ENCODE measurements around the gene SYNGR4. TPM values are rescaled to one million over a fixed set of nuclear protein-coding genes. Genes with fewer than 3 reads are reported as not detected.
"Not testable (repeated sequence)": the region's sequence is repeated elsewhere in the genome, so short reads cannot be mapped to it uniquely, and the experiment has no call there.

The SYNGR4 gene
- under 1 TPM in 1 of 2 experiments, not detected in 1; 0.25 TPM for total RNA-seq

- Mint-ChIP-seq H3K4me1 (peaks cover 13% of the 10 kb centered on the region), H3K27ac (peak within 1 kb of the TSS; percentile 95), H3K36me3 (ENCODE audit: low read depth) (peaks cover 1% of the 10 kb centered on the region), H3K27me3 (no peaks in the 10 kb centered on the region), H3K9me3 (ENCODE audit: low read depth) (no peaks in the 10 kb centered on the region), H3K4me3 (peak within 1 kb of the TSS; percentile 84)
- DNase-seq, result peak; percentile 99
- peak; percentile 90 for ATAC-seq
- intact Hi-C loops (cut with DNase I, micrococcal nuclease), result loop anchor here (1.0 to 10.0 kb wide), 19 partner anchors 27 to 1513 kb away; partner anchors contain the start of genes CYTH2 (in 2 of the 2), GRWD1 (in 2 of the 2), KDELR1 (in 2 of the 2) and AKT1S1 (in 1 of the 2)
- POLR2A ChIA-PET, result interaction anchor here (0.5 to 2.7 kb wide), 13 partner anchors 27 to 1300 kb away, joined by 3 to 10 read pairs (median 4); partner anchors contain the start of genes KDELR1, RPL18 and SPHK2
- CTCF ChIA-PET, result interaction anchor here (0.6 to 2.3 kb wide), 17 partner anchors 14 to 432 kb away, joined by 3 to 17 read pairs (median 4); partner anchors contain the start of genes DBP, GRIN2D and KDELR1
Observed at GRCh38 chr19:48363810-48364597, at the start of gene SYNGR4, which contains the start of gene TMEM143. Gene SYNGR4 (plus strand): TSS chr19:48364367. CDS start chr19:48365843, 1,476 bp downstream. Gene TMEM143 (minus strand): TSS chr19:48363940. CDS start chr19:48363920, 20 bp downstream.

GRCh38 chr19:48315712-48316111, 48.5 kb upstream of the SYNGR4 start:
- Mint-ChIP-seq H3K4me3 (no peak overlapping the region), H3K27me3 (no peaks in the 10 kb centered on the region), H3K9me3 (ENCODE audit: low read depth) (no peaks in the 10 kb centered on the region), H3K27ac (no peak overlapping the region), H3K36me3 (ENCODE audit: low read depth) (no peaks in the 10 kb centered on the region), H3K4me1 (peaks cover 9% of the 10 kb centered on the region)
- ChIA-PET CTCF (interaction anchor here (2.1 kb wide), 1 partner anchor 18 kb away, joined by 17 read pairs; no protein-coding TSS in a partner anchor), POLR2A (no interaction called here)
- no peak for DNase-seq
- intact Hi-C loops (cut with DNase I, micrococcal nuclease), result no loop called here
- no peak for ATAC-seq

- H3K27ac Mint-ChIP-seq; H3K36me3 Mint-ChIP-seq (ENCODE audit: low read depth); H3K27me3 Mint-ChIP-seq; POLR2A ChIA-PET; intact Hi-C loops (cut with DNase I, micrococcal nuclease); DNase-seq; H3K9me3 Mint-ChIP-seq (ENCODE audit: low read depth); ATAC-seq; H3K4me3 Mint-ChIP-seq: not testable (repeated sequence)
- CTCF ChIA-PET, result interaction anchor here (0.6 to 3.1 kb wide), 3 partner anchors 15 to 267 kb away, joined by 3 to 43 read pairs (median 4); no protein-coding TSS in a partner anchor
- H3K4me1 Mint-ChIP-seq, result peaks cover 22% of the 10 kb centered on the region
Observed at GRCh38 chr19:48317708-48317960, 46.5 kb upstream of the SYNGR4 start.

- intact Hi-C loops (cut with DNase I, micrococcal nuclease), result no loop called here
- DNase-seq (no peak), ATAC-seq (no peak)
- no peaks in the 10 kb centered on the region for H3K36me3 Mint-ChIP-seq (ENCODE audit: low read depth)
- no peak overlapping the region for H3K4me3 Mint-ChIP-seq
- H3K27me3 Mint-ChIP-seq, result no peaks in the 10 kb centered on the region
- no peaks in the 10 kb centered on the region for H3K9me3 Mint-ChIP-seq (ENCODE audit: low read depth)
- ChIA-PET POLR2A (no interaction called here), CTCF (interaction anchor here (0.6 to 3.1 kb wide), 5 partner anchors 11 to 266 kb away, joined by 3 to 43 read pairs (median 4); no protein-coding TSS in a partner anchor)
- H3K27ac Mint-ChIP-seq, result no peak overlapping the region
- H3K4me1 Mint-ChIP-seq, result peaks cover 30% of the 10 kb centered on the region
Observed at GRCh38 chr19:48318286-48318987, 45.7 kb upstream of the SYNGR4 start.

GRCh38 chr19:48319647-48320541, 44.3 kb upstream of the SYNGR4 start:
- Mint-ChIP-seq H3K4me3 (peak overlapping the region; percentile 82), H3K4me1 (peaks cover 43% of the 10 kb centered on the region), H3K9me3 (ENCODE audit: low read depth) (no peaks in the 10 kb centered on the region), H3K27ac (no peak overlapping the region), H3K36me3 (ENCODE audit: low read depth) (peaks cover 1% of the 10 kb centered on the region), H3K27me3 (no peaks in the 10 kb centered on the region)
- ChIA-PET CTCF (interaction anchor here (0.6 to 3.1 kb wide), 3 partner anchors 13 to 41 kb away, joined by 4 to 43 read pairs (median 5); no protein-coding TSS in a partner anchor), POLR2A (interaction anchor here (1.2 kb wide), 1 partner anchor 14 kb away, joined by 7 read pairs; no protein-coding TSS in a partner anchor)
- ATAC-seq, result peak; percentile 14
- peak; percentile 90 for DNase-seq
- intact Hi-C loops (cut with DNase I, micrococcal nuclease), result loop anchor here (1.0 to 10.0 kb wide), 12 partner anchors 13 to 1345 kb away; partner anchors contain the start of genes BCL2L12 (in 1 of the 2), BICRA (in 1 of the 2), CARD8 (in 1 of the 2) and CYTH2 (in 1 of the 2)

- Mint-ChIP-seq H3K27ac (peak overlapping the region; percentile 96), H3K4me1 (peaks cover 51% of the 10 kb centered on the region), H3K27me3 (no peaks in the 10 kb centered on the region), H3K4me3 (peak overlapping the region; percentile 82), H3K9me3 (ENCODE audit: low read depth) (no peaks in the 10 kb centered on the region), H3K36me3 (ENCODE audit: low read depth) (peaks cover 6% of the 10 kb centered on the region)
- POLR2A ChIA-PET, result interaction anchor here (0.6 to 1.8 kb wide), 3 partner anchors 12 to 1133 kb away, joined by 3 to 23 read pairs (median 5); no protein-coding TSS in a partner anchor
- DNase-seq (peak; percentile 99), ATAC-seq (peak; percentile 75)
- CTCF ChIA-PET, result interaction anchor here (0.5 to 5.8 kb wide), 10 partner anchors 9 to 676 kb away, joined by 3 to 55 read pairs (median 3); partner anchors contain the start of genes SYNGR4, TMEM143 and ZNF114
- intact Hi-C loops (cut with DNase I, micrococcal nuclease), result loop anchor here (1.0 to 10.0 kb wide), 19 partner anchors 12 to 1344 kb away; partner anchors contain the start of genes GRWD1 (in 2 of the 2), SYNGR4 (in 2 of the 2), BCL2L12 (in 1 of the 2) and BICRA (in 1 of the 2)
Observed at GRCh38 chr19:48321372-48321621, 42.9 kb upstream of the SYNGR4 start.

- Mint-ChIP-seq H3K4me3 (peak overlapping the region; percentile 82), H3K9me3 (ENCODE audit: low read depth) (no peaks in the 10 kb centered on the region), H3K27me3 (no peaks in the 10 kb centered on the region), H3K27ac (peak overlapping the region; percentile 97), H3K36me3 (ENCODE audit: low read depth) (peaks cover 10% of the 10 kb centered on the region), H3K4me1 (peaks cover 56% of the 10 kb centered on the region)
- ChIA-PET POLR2A (interaction anchor here (0.6 to 1.8 kb wide), 4 partner anchors 11 to 1133 kb away, joined by 3 to 23 read pairs (median 5); no protein-coding TSS in a partner anchor), CTCF (interaction anchor here (0.5 to 5.8 kb wide), 11 partner anchors 7 to 676 kb away, joined by 3 to 55 read pairs (median 3); partner anchors contain the start of genes SYNGR4, TMEM143 and ZNF114)
- DNase-seq, result peak; percentile 99
- intact Hi-C loops (cut with DNase I, micrococcal nuclease), result loop anchor here (1.0 to 10.0 kb wide), 21 partner anchors 11 to 1343 kb away; partner anchors contain the start of genes CYTH2 (in 2 of the 2), GRWD1 (in 2 of the 2), SYNGR4 (in 2 of the 2) and BCL2L12 (in 1 of the 2)
- peak; percentile 68 for ATAC-seq
Observed at GRCh38 chr19:48321622-48322591, 42.3 kb upstream of the SYNGR4 start.

GRCh38 chr19:48325265-48325910, 38.8 kb upstream of the SYNGR4 start, which contains the start of gene EMP3:
Gene EMP3 (plus strand): TSS chr19:48325552. CDS start chr19:48326845, 1,293 bp downstream.
- intact Hi-C loops (cut with DNase I, micrococcal nuclease), result loop anchor here (5.0 to 10.0 kb wide), 7 partner anchors 72 to 1339 kb away; partner anchors contain the start of genes BCL2L12 (in 1 of the 2), BICRA (in 1 of the 2), GYS1 (in 1 of the 2) and IRF3 (in 1 of the 2)
- Mint-ChIP-seq H3K36me3 (ENCODE audit: low read depth) (peaks cover 38% of the 10 kb centered on the region), H3K4me3 (peak within 1 kb of the TSS; percentile 93), H3K27me3 (no peaks in the 10 kb centered on the region), H3K9me3 (ENCODE audit: low read depth) (no peaks in the 10 kb centered on the region), H3K27ac (peak within 1 kb of the TSS; percentile 95), H3K4me1 (peaks cover 83% of the 10 kb centered on the region)
- ATAC-seq (peak; percentile 49), DNase-seq (peak; percentile 94)
- ChIA-PET POLR2A (interaction anchor here (0.8 to 1.0 kb wide), 2 partner anchors 8 to 38 kb away, joined by 5 to 6 read pairs; partner anchors contain the start of genes SYNGR4 and TMEM143), CTCF (interaction anchor here (0.6 to 5.8 kb wide), 5 partner anchors 8 to 122 kb away, joined by 3 to 55 read pairs (median 4); partner anchors contain the start of gene ZNF114)
